HG03280 (cell line): ENCODE measurements around the gene NRROS.

Experiments used
- ATAC-seq: cut with Tn5 transposase; IDR thresholded peaks from one replicate; pipeline ENCODE4 v1.9.1; 2021; ENCODE audit warnings: mild to moderate bottlenecking, moderate library complexity; ENCODE audit not compliant: unreplicated experiment

The NRROS gene

DNA sequence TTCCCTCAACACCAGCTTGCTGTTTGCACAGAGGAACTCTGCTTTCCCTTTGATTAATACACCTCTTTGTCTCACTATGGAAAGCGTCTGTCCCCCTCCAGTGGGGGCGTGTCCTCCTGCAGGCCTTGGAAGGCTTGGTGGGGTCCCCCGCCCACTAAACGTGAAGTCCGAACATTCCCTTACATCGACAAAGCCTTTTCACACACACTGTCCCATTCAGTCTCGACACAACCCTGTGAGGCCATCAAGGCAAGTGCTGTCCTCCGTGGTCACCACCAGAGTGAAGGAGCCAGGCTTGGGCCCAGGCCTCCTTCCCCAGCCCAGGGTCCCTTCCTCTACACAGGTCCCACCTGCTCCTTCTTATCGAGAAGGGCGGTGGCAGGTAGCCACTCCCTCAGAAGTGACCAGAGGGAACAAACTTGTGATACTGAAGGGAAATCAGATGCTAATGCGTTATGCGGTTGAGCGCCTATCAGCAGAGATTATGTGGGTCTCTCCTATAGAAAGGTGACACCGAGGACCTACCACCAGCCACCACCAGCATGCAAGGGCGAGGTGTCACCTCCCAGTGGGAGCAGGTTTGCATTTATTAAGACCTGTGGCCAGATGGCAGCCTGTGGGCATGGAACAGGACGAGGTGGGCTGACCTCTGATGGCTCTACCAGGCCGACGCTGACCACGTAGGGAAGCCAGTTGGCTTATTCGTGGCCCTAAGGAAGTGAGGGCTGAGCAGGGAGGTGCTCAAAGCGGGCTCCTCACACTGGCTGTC lies 6.6 kb downstream of the NRROS start:
- no peak for ATAC-seq

DNA sequence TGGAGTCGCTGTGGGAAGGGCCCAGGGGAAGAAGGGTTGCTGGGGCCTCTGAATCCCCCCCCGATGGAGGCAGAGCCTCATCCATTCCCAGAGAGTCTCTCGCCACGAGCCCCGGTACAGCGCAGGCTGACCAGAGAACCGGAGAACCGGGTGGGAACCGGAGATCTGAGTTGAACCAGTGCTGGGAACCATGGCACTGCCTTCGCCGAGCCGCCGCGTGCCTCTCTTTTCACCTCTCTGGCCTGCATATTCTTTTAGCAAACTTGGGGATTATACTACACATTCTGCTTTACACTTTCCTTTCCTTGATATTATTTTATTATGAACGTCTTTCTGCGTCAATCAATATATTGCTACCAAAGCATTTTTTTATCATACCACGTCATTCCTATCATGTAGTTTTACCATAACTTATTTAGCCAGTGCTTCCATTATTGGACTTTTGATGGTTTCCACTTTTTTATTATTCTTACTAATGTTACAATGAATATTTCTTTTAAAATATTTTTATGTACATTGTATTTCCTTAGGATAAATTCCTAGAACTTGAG lies 7.2 kb downstream of the NRROS start:
- ATAC-seq: no peak

DNA sequence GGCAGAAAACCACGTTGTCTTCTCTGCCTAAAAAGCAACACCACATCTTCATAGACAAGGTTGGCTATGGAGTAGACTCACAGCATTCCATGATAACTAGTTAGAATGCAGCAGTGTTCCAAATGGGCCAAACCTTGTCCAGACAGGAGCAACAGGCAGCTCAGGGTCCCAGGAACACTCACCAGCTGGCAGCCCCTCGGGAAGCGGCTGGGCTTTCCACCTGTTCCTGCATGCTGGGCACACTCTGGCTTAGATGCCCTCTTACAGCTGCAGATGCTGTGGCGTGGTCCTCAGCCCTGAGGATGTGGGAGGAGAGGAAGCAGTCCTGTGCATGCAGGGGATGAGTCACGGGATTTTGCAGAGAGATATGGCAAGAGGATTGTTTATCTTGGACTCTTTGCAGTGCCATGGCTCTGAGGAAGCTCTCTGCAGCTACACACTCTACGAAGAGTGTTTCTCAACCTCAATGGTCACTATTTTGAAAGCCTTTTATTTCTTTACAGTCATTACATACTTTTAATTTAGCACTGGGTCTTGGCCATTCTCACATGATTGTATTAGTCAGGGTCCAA lies 11.3 kb downstream of the NRROS start:
- no peak for ATAC-seq

DNA sequence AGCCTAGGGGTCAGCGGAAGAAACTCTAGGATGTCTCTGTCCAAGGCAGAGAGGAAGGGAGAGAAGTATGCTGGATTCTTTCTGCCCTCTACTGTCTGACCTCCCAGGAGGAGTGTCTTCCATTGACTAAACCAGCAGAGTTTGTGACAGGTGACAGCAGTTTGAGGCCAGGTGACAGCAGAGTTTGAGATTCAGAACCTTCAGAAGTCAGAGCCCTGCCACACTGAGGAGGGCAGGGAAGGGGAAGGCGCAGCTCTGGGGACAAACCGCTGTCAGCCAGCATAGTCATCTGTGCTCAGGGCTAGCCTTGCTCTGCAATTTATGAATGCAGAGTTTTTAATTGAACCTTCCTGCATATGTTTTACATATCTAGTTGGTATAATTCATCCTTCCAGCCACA lies 12.3 kb downstream of the NRROS start:
- no peak for ATAC-seq

DNA sequence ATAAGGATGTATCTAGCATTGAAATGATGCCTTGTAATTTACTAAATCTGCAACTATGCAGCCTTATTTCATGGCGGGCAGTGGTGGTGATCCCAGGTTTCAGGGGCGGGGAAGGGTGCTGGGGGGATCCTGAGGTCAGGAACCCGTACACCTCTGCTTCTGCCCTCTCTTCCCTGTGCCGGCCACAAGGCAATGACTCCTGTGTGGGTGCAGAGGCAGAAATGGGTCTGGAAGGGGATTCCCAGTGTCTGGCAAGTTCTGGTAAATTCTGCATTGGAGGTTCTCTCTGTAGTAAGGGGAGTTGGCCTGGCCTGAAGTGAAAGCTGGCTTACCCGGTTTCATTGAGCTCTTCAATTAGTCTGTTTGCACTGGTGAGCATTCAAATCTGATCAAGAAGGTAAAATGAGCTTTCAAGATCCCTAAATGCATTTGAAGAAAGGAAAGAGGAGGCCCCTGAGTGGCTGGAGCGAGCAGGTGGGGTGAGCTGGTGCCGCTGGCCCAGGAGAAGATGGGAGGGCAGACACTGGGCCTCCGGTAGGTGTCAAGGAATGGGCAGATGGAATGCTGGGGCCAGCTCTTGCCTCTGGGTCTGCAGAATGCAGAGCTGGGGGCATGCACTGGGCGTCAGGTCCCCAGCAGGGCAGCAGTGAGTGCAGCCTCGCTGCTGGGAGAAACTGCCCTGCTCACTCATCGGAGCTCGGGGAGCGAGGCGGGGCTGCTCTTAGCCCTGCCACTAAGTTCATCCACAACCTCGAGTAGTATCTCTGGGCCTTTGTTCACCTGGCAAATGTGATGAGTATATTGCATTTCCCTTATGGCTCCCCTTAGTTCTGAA lies 13.7 kb downstream of the NRROS start:
- ATAC-seq: no peak

DNA sequence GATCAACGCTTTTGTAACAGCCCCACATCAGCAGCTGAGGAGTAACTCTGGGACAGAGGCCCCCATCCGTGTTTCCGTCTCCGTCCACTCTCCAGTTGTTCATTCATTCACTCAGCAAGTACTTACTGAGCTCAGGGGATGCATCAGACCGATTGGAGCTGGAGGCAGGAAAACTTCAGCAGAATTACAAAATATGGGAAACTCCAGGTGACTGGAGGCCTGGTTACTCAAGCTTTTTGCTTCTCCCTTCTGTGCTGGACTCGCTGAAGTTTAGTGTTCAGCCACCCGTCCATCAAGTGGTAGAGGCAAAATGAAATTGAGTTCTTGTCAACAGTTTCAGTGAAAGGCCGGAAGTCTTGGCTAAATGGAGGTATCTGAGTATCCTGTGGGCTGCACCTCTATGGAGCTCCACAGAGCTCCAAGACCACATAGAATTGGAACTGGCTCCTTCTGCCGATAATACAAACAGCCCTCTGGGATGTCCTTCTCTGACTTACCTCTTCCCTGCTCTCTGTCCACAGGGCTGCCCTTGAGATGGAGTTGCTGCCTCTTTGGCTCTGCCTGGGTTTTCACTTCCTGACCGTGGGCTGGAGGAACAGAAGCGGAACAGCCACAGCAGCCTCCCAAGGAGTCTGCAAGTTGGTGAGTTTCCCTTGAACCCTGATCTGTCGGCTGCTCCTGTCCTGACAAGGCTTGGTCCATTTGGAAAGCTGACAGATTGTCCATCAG lies 14.7 kb downstream of the NRROS start:
- ATAC-seq: no peak

DNA sequence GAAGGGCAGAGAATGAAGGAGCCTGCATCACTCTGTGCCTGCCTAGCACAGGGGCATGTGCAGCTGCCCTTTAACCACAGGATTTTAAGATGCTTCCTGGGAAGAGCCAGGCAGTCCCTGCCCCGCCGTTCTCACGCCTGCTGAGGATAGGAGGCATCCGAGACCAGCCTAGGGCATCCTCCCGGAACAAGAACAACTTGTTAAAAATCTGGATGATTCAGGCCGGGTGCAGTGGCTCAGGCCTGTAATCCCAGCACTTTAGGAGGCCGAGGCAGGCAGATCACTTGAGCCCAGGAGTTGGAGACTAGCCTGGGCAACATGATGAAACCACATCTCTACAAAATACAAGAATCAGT lies 15.2 kb downstream of the NRROS start:
- no peak for ATAC-seq

DNA sequence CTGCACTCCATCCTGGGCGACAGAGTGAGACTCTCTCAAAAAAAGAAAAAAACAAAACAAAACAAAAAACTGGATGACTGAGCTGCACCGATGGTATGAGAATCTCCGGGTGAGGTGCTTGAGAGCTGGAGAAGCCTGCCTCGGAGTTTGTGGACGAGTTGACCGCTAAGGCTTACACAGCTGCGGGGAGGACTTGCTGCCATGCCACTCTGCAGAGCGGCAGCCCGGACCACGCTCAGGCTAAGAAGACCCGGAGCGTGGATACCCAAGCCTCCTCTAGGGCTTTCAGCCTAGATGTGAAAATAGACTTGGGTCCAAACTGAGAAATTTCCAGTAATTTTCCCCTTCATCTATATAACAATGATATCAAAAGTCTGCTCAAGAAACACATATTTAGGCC lies 16.0 kb downstream of the NRROS start:
- ATAC-seq: no peak

DNA sequence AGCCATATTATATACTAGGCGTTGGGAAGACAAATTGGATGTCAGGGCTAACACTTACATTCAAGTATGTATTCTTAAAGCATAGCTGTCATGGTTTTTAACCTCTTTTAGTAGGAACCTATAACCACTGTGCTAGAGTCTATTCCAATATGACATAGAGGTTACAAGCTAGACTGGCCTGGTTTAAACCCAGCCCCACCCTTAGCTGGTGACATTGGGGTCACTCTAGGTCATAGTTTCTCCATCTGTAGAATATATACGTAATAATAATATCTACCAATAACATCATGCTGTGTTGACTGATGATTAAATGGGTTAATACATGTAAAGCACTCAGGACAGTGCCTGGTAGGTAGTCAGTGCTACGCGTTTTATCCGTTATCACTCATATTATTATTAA lies 16.7 kb downstream of the NRROS start:
- no peak for ATAC-seq

DNA sequence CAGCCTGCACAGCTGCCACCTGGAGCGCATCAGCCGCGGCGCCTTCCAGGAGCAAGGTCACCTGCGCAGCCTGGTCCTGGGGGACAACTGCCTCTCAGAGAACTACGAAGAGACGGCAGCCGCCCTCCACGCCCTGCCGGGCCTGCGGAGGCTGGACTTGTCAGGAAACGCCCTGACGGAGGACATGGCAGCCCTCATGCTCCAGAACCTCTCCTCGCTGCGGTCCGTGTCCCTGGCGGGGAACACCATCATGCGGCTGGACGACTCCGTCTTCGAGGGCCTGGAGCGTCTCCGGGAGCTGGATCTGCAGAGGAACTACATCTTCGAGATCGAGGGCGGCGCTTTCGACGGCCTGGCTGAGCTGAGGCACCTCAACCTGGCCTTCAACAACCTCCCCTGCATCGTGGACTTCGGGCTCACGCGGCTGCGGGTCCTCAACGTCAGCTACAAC lies 20.4 kb downstream of the NRROS start:
- no peak for ATAC-seq

DNA sequence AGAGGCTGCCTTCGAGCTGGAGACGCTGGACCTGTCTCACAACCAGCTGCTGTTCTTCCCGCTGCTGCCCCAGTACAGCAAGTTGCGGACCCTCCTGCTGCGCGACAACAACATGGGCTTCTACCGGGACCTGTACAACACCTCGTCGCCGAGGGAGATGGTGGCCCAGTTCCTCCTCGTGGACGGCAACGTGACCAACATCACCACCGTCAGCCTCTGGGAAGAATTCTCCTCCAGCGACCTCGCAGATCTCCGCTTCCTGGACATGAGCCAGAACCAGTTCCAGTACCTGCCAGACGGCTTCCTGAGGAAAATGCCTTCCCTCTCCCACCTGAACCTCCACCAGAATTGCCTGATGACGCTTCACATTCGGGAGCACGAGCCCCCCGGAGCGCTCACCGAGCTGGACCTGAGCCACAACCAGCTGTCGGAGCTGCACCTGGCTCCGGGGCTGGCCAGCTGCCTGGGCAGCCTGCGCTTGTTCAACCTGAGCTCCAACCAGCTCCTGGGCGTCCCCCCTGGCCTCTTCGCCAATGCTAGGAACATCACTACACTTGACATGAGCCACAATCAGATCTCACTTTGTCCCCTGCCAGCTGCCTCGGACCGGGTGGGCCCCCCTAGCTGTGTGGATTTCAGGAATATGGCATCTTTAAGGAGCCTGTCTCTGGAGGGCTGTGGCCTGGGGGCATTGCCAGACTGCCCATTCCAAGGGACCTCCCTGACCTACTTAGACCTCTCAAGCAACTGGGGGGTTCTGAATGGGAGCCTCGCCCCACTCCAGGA lies 21.1 kb downstream of the NRROS start:
- ATAC-seq: no peak

DNA sequence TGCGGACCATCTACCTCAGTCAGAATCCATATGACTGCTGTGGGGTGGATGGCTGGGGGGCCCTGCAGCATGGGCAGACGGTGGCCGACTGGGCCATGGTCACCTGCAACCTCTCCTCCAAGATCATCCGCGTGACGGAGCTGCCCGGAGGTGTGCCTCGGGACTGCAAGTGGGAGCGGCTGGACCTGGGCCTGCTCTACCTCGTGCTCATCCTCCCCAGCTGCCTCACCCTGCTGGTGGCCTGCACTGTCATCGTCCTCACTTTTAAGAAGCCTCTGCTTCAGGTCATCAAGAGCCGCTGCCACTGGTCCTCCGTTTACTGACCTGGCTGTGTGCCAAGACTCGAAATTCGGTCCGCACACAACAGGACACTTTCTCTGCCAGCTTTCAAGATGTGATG lies 21.9 kb downstream of the NRROS start:
- ATAC-seq: no peak

DNA sequence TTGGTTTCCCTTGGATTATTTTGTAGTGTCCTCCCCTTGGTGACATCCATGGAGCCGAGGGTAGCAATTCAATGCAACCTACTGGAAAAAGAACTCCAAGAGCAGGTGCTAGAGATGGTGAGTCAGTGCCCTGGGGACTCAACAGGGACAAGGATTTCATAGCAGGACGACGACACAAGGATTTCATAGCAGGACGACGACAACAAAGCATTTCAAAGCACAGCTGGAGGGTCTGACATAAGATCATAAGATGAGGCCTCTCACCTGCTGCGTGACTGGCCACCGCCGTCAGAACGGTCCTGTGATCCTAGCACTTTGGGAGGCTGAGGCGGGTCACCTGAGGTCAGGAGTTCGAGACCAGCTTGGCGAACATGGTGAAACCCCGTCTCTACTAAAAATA lies 22.5 kb downstream of the NRROS start:
- no peak for ATAC-seq

DNA sequence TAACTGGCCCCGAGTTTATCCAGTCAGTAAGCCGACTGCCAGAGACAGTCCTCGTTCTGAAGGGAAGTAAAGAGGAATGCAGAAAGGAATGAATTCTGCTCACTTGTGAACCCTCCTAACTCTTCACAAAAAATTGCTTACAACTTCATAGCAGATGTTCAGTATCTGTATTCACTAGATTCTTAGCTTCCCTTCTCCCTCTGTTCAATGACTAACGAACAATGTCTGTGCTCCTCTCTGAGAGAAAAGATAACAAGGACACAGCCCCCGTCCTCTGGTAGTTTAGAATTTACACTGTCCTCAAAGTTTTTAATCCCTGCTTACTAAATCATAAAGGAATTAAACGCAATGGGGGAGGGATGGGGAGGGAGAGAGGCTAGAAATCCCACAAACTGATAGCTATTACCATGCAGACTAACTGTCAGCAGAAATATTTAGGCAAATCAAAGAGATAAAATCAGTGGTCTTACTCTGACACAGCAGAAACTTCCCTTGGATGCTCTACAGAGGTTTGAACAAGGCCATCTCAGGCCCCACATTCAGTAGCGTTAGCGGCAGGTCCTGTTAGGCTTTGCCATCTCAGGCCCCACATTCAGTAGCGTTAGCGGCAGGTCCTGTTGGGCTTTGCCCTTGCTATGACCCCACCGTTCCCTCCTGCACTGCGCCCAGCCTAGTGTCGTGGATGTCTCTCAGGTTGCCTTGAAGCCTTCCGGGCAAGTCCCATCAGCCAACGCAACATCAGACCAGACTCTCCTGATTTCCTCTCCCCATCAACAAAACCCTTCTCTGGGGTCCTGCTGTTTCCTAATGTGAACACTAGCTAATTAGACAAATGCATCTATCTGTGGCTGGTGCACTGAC lies 23.4 kb downstream of the NRROS start:
- ATAC-seq: no peak

DNA sequence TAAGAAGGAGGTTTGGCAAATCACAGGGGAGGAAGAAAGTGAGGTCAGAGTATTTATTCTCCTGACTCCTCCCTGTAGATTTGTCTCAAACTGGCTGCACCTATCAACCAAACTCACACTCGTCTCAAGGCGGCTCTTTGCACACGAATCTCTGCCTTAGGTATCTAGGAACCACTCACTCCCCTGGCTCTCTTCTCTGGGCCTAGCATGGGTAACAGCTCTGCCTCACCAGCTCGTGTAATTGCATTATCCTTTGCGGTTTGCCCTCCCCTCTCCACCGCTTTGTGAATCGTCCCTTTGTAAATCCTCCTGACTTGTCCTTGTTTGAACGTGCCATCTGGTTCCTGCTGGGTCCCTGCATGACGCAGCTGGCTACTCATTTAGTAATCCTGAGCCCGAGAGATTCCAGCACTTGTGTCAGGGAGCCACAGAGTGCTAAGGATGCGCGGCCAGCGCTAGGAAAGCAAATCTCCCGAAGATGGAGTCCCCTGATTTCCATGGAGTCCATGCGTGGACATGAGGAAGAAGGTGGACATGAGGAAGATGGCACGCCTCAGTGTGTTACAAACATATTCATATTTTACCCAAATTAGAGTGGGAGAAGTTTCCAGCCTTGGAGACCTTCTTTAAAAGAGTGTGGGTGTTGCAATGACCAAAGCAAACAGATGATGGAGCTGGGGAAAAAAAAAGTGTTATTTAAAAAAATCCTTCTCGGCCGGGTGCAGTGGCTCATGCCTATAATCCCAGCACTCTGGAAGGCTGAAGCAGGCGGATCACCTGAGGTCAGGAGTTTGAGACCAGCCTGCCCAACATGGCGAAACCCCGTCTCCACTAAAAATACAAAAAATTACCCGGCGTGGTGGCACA lies 26.7 kb downstream of the NRROS start:
- no peak for ATAC-seq

DNA sequence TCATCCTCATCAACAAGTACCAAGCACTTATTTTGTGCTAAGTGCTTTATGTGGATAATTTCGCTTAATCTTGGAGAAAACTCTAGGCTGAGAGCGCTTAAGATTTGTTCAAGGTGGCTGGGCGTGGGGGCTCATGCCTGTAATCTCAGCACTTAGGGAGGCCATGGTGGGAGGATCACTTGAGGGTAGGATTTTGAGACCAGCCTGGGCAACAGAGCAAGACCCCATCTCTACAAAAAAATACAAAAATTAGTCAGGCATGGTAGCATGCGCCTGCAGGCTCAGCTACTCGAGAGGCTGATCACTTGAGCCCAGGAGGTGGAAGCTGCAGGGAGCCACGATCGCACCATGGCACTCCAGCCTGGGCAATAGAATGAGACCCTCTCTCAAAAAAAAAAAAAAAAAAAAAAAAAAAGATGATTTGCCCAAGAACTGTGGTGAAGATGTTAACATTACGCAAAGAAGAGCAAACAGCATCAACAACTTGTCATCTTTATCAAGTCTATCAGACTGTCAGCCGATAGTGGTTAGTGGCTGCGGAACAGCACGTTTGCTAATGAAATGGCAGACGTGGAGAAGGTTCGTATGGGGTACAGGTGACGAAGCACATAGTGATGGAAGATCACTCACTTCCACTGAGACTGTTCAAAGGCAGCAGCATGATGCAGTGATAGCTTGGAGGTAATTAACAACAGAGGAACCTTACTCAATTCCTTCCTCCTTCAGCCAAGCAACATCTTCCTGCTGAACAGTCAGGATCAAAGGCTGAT lies 27.7 kb downstream of the NRROS start:
- no peak for ATAC-seq

DNA sequence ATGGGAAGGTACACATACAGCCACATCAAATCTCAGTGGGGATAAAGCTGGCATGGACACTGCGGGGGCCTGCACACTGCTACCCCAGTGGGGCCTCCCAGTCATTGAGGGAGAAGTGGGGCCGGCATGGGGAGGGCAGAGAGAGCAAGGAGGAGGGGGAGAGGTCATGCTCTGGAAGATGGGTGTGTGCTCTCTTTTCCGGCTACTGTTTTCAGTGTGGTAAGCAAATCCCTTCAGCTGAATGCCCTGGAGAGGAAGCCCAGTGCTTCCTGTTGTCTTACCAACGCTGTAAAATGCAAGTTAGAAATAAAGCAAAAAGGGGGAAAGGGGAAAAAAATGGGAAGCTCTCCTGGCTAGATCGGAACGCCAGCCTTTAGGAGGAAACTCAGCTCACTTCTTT lies 30.8 kb downstream of the NRROS start:
- no peak for ATAC-seq

DNA sequence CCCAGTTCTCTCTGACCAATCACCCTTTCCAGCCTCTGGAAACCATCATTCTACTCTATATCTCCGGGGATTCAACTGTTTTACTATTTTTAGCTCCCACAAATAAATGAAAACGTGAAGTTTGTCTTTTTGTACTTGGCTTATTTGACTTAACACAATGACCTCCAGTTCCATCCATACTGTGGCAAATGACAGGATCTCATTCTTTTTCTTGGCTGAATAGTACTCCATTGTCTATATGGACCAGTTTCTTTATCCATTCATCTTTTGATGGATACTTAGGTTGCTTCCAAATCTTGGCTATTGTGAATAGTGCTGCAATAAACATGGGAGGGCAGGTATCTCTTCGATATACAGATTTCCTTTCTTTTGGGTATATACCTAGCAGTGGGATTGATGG lies 34.1 kb downstream of the NRROS start:
- no peak for ATAC-seq
